Omental fat pad (tissue), 4 donors: ENCODE results near the gene C1orf122. TPM values are rescaled to one million over a fixed set of nuclear protein-coding genes. Genes with fewer than 3 reads are reported as not detected.

ENCODE experiments used
- ATAC-seq: fragments of 150-250 bp; one replicate; pipeline ENCODE4 v1.9.1; 2016; ENCODE audit warnings: mild to moderate bottlenecking, moderate library complexity; ENCODE audit not compliant: low FRiP score
- DNase-seq: peaks from one replicate; pipeline ENCODE4 v3.0.0-alpha.2; 2019; ENCODE audit warnings: low spot score
- CTCF ChIP-seq, 3 donors: fragments of 450-650 bp; IDR thresholded peaks; one replicate each; pipeline ENCODE4 v1.5.1; 2016 to 2017; ENCODE audit warnings: antibody characterized with exemption in 3 of 3, mild to moderate bottlenecking in 3 of 3, moderate library complexity in 2 of 3
- total RNA-seq, 4 donors: library from RNA; depleted of rRNA; stranded (reverse); fragments of >200 nt; gene quantifications; one replicate each; pipeline ENCODE4 v1.1.0, GENCODE V29; 2016

The C1orf122 gene
- total RNA-seq, 4 donors from 2014 or later: 53.6 to 86.9 (median 71.2) TPM

DNA sequence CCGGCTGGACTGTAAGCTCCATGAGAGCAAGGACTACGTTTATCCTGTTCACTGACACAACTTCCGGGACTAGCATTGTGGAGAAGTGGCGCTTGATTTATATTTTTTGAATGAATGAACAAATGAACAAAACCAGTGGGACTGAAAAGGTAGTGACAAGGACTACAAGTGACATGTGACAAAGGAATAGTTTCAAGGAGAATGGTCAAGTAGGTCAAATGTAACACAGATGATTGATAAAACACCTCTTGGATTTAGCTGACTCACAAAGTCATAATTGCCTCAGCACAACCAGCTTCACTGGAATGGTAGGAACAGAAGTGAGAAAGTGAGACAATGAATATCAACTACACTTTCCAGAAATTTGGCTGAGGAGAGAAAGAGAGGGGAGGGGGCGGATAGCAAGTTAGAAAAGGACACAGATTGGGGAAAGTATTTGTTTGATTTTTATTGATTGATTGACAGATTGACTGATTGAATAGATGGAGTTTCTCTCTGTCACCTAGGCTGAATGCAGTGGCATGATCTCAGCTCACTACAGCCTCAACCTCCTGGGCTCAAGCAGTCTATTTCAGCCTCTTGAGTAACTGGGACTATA lies 37.6 kb downstream of the C1orf122 start:
- ATAC-seq: no peak
- no peak for TF ChIP-seq CTCF (IDR thresholded peaks at IDR 0.05)
- DNase-seq: no peak

GRCh38 chr1:37845786-37846185 lies 38.2 kb downstream of the C1orf122 start:
- ATAC-seq (peak; percentile 22), DNase-seq (no peak)
- TF ChIP-seq CTCF (IDR thresholded peaks at IDR 0.05): no peak

- ATAC-seq (no peak), DNase-seq (no peak)
- TF ChIP-seq CTCF (IDR thresholded peaks at IDR 0.05): no peak
These were observed 39.2 kb downstream of the C1orf122 start for GRCh38 chr1:37846647-37847339.

DNA sequence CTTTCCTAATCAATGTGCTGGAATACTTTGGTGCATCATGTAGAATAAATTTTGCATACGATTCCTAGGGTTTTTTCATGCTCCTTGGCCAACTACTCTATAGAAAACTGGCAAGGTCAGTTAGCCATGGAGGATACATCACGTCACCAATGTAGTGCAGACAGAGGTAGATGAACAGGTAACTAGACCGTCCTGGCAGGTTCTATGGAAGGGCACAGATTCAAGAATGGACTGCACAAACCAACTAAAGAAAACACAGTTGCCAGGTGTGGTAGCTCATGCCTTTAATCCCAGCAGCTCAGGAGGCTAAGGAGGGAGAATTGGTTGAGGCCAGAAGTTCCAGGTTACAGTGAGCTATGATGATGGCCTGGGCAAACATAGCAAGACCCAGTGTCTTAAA lies 41.9 kb downstream of the C1orf122 start:
- no peak for TF ChIP-seq CTCF (IDR thresholded peaks at IDR 0.05)
- DNase-seq: no peak
- no peak for ATAC-seq

DNA sequence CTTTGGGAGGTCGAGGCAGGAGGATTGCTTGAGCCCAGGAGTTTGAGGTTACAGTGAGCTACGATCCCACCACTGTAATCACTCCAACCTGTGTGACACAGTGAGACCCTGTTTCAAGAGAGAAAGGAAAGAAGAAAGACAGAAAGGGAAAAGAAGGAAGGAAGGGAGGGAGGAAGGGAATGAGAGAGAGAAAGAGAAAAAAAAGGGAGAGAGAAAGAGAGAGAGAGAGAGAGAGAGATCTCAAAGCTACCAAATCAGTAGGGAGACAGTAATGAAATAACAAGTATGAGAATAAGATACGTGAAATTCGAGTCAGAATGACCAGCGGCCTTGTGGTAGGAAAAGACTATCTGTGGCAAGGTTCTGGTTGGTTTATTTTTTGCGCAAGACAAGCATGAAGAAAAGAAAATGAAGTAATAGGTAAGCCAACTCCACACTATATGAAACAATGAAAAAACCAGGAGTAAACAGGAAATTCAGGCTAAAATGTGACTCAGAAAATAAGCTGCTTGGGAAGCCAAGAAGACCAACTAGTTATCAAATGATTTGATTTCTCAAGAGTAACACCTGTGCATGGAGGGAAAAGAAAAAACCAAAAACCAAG lies 42.9 kb downstream of the C1orf122 start:
- no peak for TF ChIP-seq CTCF (IDR thresholded peaks at IDR 0.05)
- DNase-seq (no peak), ATAC-seq (no peak)

DNA sequence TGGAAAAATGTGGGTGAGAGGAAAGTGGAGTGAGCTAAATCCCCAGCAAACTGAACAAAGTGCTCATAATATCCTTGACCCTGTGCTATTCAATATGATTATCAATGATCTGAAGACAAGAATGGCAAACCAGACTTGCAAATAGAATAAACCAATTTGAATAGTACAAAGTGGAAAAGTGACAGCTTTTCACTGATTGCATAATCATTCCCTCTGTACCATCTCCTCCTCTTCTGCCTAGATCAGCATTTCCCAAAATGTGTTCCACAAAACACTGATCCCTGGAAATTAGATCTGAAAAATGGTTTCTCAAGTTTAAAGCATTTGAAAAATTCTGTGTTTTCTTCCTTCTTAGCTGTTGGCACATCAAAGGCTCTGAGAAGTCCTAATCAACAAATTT lies 43.7 kb downstream of the C1orf122 start:
- TF ChIP-seq CTCF (IDR thresholded peaks at IDR 0.05): no peak
- DNase-seq: no peak
- ATAC-seq: no peak
